A549 (cell line): ENCODE results near the gene SRD5A3.

Source experiments
- CTCF ChIP-seq: fragments of >200 bp; sonication (Bioruptor Twin); formaldehyde crosslinking; IDR thresholded peaks from 3 replicates; pipeline ENCODE4 v1.5.1; 2016
- GATA3 ChIP-seq: IDR thresholded peaks from 2 replicates; pipeline ENCODE4 v1.6.1; 2012; ENCODE audit warnings: borderline replicate concordance
- KDM1A ChIP-seq: fragments of 200-600 bp; sonication (generic); IDR thresholded peaks from 2 replicates; pipeline ENCODE4 v1.6.1; 2016; ENCODE audit warnings: low read depth, mild to moderate bottlenecking
- MAFK ChIP-seq: fragments of 450-650 bp; IDR thresholded peaks from 2 replicates; pipeline ENCODE4 v1.6.1; 2014; ENCODE audit not compliant: partially characterized antibody
- PBX3 ChIP-seq: IDR thresholded peaks from 2 replicates; pipeline ENCODE4 v1.6.1; 2012
- ZFP36 ChIP-seq: fragments of 450-650 bp; IDR thresholded peaks from 2 replicates; pipeline ENCODE4 v1.6.1; 2014; ENCODE audit warnings: borderline replicate concordance; ENCODE audit not compliant: partially characterized antibody

- TF ChIP-seq CTCF = no peak
- TF ChIP-seq MAFK = no peak
- no peak for TF ChIP-seq KDM1A
- TF ChIP-seq PBX3 = no peak
- TF ChIP-seq ZFP36 = no peak
- TF ChIP-seq GATA3 = no peak
These were observed 5.8 kb downstream of the SRD5A3 start for GRCh38 chr4:55351824-55352223.
